Suprapubic skin (tissue), 4 donors: Measurements from ENCODE around the gene PSAP. TPM values are rescaled to one million over a fixed set of nuclear protein-coding genes. Genes with fewer than 3 reads are reported as not detected.

Experiments used
- DNase-seq, 2 donors: peaks; one replicate each; pipeline ENCODE4 v3.0.0-alpha.2; 2019; ENCODE audit warnings: low spot score in 2 of 2
- H3K27ac ChIP-seq: fragments of 200-600 bp; sonication (generic); one replicate; pipeline ENCODE4 v1.5.1; 2019
- H3K27me3 ChIP-seq: fragments of 200-600 bp; sonication (generic); one replicate; pipeline ENCODE4 v1.5.1; 2019
- H3K36me3 ChIP-seq: fragments of 200-600 bp; sonication (generic); one replicate; pipeline ENCODE4 v1.5.1; 2019
- H3K4me1 ChIP-seq: fragments of 200-600 bp; sonication (generic); one replicate; pipeline ENCODE4 v1.5.1; 2019
- H3K4me3 ChIP-seq: fragments of 200-600 bp; sonication (generic); one replicate; pipeline ENCODE4 v1.5.1; 2019; ENCODE audit warnings: mild to moderate bottlenecking
- H3K9me3 ChIP-seq: fragments of 200-600 bp; sonication (generic); one replicate; pipeline ENCODE4 v1.5.1; 2019
- CTCF ChIP-seq, 2 donors: fragments of 200-600 bp in 1 of 2; fragments of 450-650 bp in 1 of 2; sonication (generic) in 1 of 2; IDR thresholded peaks; one replicate each; pipeline ENCODE4 v1.5.1; 2016 to 2019; ENCODE audit warnings: antibody characterized with exemption in 2 of 2, mild to moderate bottlenecking in 1 of 2, moderate library complexity in 1 of 2
- EP300 ChIP-seq: sonication (generic); formaldehyde crosslinking; IDR thresholded peaks from one replicate; pipeline ENCODE4 v1.6.1; 2017; ENCODE audit warnings: antibody characterized with exemption
- POLR2A ChIP-seq, 2 donors: fragments of 450-650 bp; IDR thresholded peaks; one replicate each; pipeline ENCODE4 v1.6.1; 2017; ENCODE audit warnings: antibody characterized with exemption in 2 of 2, mild to moderate bottlenecking in 2 of 2, moderate library complexity in 2 of 2
- POLR2AphosphoS5 ChIP-seq, 3 donors: sonication (generic); formaldehyde crosslinking; IDR thresholded peaks; one replicate each; pipeline ENCODE4 v1.6.1; 2017; ENCODE audit warnings: antibody characterized with exemption in 3 of 3
- WGBS: methylation state at CpG from one replicate; pipeline ENCODE4 v1.1.5; 2018; 5-methylcytosine and 5-hydroxymethylcytosine counted together
- total RNA-seq, 4 donors: library from RNA; depleted of rRNA; stranded (reverse); fragments of >200 nt; gene quantifications; one replicate each; pipeline ENCODE4 v1.1.0, GENCODE V29; 2016

The PSAP gene
- total RNA-seq, 4 donors from 2014 or later: 391 to 548 (median 468) TPM

- Histone ChIP-seq H3K27ac (no peak overlapping the region), H3K27me3 (no peaks in the 10 kb centered on the region), H3K4me1 (no peaks in the 10 kb centered on the region), H3K4me3 (no peak overlapping the region), H3K36me3 (peaks cover 26% of the 10 kb centered on the region), H3K9me3 (no peaks in the 10 kb centered on the region)
- WGBS: no CpG with 5 or more reads among the region's 22 CpGs
- DNase-seq: no peak
- no peak for TF ChIP-seq POLR2A (IDR thresholded peaks at IDR 0.05)
- no peak for TF ChIP-seq EP300
- no peak for TF ChIP-seq POLR2AphosphoS5 (IDR thresholded peaks at IDR 0.05)
- peak; percentile 57 to 81 for TF ChIP-seq CTCF (IDR thresholded peaks at IDR 0.05)
Observed at GRCh38 chr10:71812016-71812912, 38.8 kb downstream of the PSAP start.

GRCh38 chr10:71811351-71811750 is 39.7 kb downstream of the PSAP start:
- DNase-seq: no peak
- no peak overlapping the region for H3K4me3 ChIP-seq
- no peak for TF ChIP-seq EP300
- H3K27me3 ChIP-seq: no peaks in the 10 kb centered on the region
- no peak overlapping the region for H3K27ac ChIP-seq
- no peaks in the 10 kb centered on the region for H3K9me3 ChIP-seq
- H3K36me3 ChIP-seq: peaks cover 17% of the 10 kb centered on the region
- no peaks in the 10 kb centered on the region for H3K4me1 ChIP-seq
- WGBS: 81% methylated on average over 15 of the region's 19 CpGs

- Histone ChIP-seq H3K9me3 (no peaks in the 10 kb centered on the region), H3K4me3 (no peak overlapping the region), H3K27me3 (no peaks in the 10 kb centered on the region), H3K4me1 (peaks cover 6% of the 10 kb centered on the region), H3K36me3 (peaks cover 5% of the 10 kb centered on the region), H3K27ac (no peak overlapping the region)
- WGBS: 94% methylated on average over 12 of the region's 13 CpGs
- TF ChIP-seq CTCF (IDR thresholded peaks at IDR 0.05): no peak
- TF ChIP-seq POLR2A (IDR thresholded peaks at IDR 0.05): no peak
- TF ChIP-seq EP300: no peak
- TF ChIP-seq POLR2AphosphoS5 (IDR thresholded peaks at IDR 0.05): no peak
- DNase-seq: no peak
Observed at GRCh38 chr10:71810048-71810750, 40.9 kb downstream of the PSAP start.

- no peak for DNase-seq
- H3K4me1 ChIP-seq: peaks cover 6% of the 10 kb centered on the region
- TF ChIP-seq CTCF (IDR thresholded peaks at IDR 0.05) (no peak), EP300 (no peak), POLR2A (IDR thresholded peaks at IDR 0.05) (no peak), POLR2AphosphoS5 (IDR thresholded peaks at IDR 0.05) (no peak)
Observed at GRCh38 chr10:71809628-71810027, 41.4 kb downstream of the PSAP start.

GRCh38 chr10:71807557-71808510 is 43.2 kb downstream of the PSAP start:
- H3K36me3 ChIP-seq: no peaks in the 10 kb centered on the region
- no peaks in the 10 kb centered on the region for H3K27me3 ChIP-seq
- TF ChIP-seq EP300: no peak
- no peak for TF ChIP-seq POLR2AphosphoS5 (IDR thresholded peaks at IDR 0.05)
- no peak for TF ChIP-seq POLR2A (IDR thresholded peaks at IDR 0.05)
- no peak for TF ChIP-seq CTCF (IDR thresholded peaks at IDR 0.05)
- H3K9me3 ChIP-seq: no peaks in the 10 kb centered on the region
- H3K4me1 ChIP-seq: peaks cover 6% of the 10 kb centered on the region
- no peak overlapping the region for H3K27ac ChIP-seq
- DNase-seq: peak in 1 of 2 donors; percentile 74
- 96% methylated on average over 19 of the region's 21 CpGs for WGBS
- H3K4me3 ChIP-seq: no peak overlapping the region

More at GRCh38 chr10:71809628-71810027, 41.4 kb downstream of the PSAP start:
- H3K27me3 ChIP-seq: no peaks in the 10 kb centered on the region
- no peak overlapping the region for H3K27ac ChIP-seq
- 92% methylated on average over 24 of the region's 25 CpGs for WGBS
- H3K4me3 ChIP-seq: no peak overlapping the region
- H3K9me3 ChIP-seq: no peaks in the 10 kb centered on the region
- H3K36me3 ChIP-seq: no peaks in the 10 kb centered on the region
